ENCODE measurements around the gene PI16.

- TF ChIP-seq, protein P1, sequence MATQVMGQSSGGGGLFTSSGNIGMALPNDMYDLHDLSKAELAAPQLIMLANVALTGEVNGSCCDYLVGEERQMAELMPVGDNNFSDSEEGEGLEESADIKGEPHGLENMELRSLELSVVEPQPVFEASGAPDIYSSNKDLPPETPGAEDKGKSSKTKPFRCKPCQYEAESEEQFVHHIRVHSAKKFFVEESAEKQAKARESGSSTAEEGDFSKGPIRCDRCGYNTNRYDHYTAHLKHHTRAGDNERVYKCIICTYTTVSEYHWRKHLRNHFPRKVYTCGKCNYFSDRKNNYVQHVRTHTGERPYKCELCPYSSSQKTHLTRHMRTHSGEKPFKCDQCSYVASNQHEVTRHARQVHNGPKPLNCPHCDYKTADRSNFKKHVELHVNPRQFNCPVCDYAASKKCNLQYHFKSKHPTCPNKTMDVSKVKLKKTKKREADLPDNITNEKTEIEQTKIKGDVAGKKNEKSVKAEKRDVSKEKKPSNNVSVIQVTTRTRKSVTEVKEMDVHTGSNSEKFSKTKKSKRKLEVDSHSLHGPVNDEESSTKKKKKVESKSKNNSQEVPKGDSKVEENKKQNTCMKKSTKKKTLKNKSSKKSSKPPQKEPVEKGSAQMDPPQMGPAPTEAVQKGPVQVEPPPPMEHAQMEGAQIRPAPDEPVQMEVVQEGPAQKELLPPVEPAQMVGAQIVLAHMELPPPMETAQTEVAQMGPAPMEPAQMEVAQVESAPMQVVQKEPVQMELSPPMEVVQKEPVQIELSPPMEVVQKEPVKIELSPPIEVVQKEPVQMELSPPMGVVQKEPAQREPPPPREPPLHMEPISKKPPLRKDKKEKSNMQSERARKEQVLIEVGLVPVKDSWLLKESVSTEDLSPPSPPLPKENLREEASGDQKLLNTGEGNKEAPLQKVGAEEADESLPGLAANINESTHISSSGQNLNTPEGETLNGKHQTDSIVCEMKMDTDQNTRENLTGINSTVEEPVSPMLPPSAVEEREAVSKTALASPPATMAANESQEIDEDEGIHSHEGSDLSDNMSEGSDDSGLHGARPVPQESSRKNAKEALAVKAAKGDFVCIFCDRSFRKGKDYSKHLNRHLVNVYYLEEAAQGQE (IDR thresholded peaks at IDR 0.05; ENCODE audit: borderline replicate concordance): no peak
- TF ChIP-seq CTCF (IDR thresholded peaks at IDR 0.05; ENCODE audit: poor library complexity, severe bottlenecking): no peak
- no peak for TF ChIP-seq TAF1 (IDR thresholded peaks at IDR 0.05; ENCODE audit: low read depth)
Measured at GRCh38 chr6:37010402-37010892, 55.9 kb downstream of the PI16 start.

All from neural cell (in vitro differentiated cells).